H1 (cell line): ENCODE measurements around the gene TRAF5. TPM values are rescaled to one million over a fixed set of nuclear protein-coding genes. Genes with fewer than 3 reads are reported as not detected.

Experiments
- CTCF ChIA-PET: fragments of 300-600 bp; sonication (Branson Sonifier 250); formaldehyde crosslinking; loops from one replicate; lab custom pipeline; 2021; ENCODE audit not compliant: partially characterized antibody; lab: Charles Lee
- POLR2A ChIA-PET: fragments of 300-600 bp; sonication (Branson Sonifier 250); formaldehyde crosslinking; loops from one replicate; lab custom pipeline; 2021; ENCODE audit warnings: inconsistent platforms; ENCODE audit not compliant: partially characterized antibody; lab: Charles Lee
- DNase-seq, 2 experiments: peaks; one replicate each; pipeline versions ENCODE4 v3.0.0 to v3.0.0-alpha.2; 2010 to 2022; ENCODE audit warnings: low spot score in 2 of 2, low read depth in 1 of 2, mixed read lengths in 1 of 2
- FAIRE-seq: peaks from 2 replicates; lab custom pipeline; 2011; peaks lifted over from hg19 to GRCh38; lab: Jason Lieb, UNC
- H2AFZ ChIP-seq: 2 replicates; pipeline ENCODE4 v1.8.1; 2012; ENCODE audit warnings: low read length, inconsistent platforms
- H2AK5ac ChIP-seq: 2 replicates; pipeline ENCODE4 v1.6.1; 2013; ENCODE audit warnings: low read depth, low read length
- H2BK120ac ChIP-seq: replicated peaks from 2 replicates; pipeline ENCODE3; 2013; ENCODE audit warnings: low read depth, low read length, inconsistent platforms
- H2BK12ac ChIP-seq: 2 replicates; pipeline ENCODE4 v1.6.1; 2013; ENCODE audit warnings: low read depth, low read length
- H2BK15ac ChIP-seq: 2 replicates; pipeline ENCODE4 v1.6.1; 2013; ENCODE audit warnings: low read length
- H2BK20ac ChIP-seq: 2 replicates; pipeline ENCODE4 v1.6.1; 2013; ENCODE audit warnings: low read length
- H2BK5ac ChIP-seq: 2 replicates; pipeline ENCODE4 v1.6.1; 2013; ENCODE audit warnings: low read depth, low read length
- H3K14ac ChIP-seq: 2 replicates; pipeline ENCODE4 v1.6.1; 2013; ENCODE audit warnings: inconsistent platforms; ENCODE audit not compliant: insufficient read length
- H3K18ac ChIP-seq: 2 replicates; pipeline ENCODE4 v1.6.1; 2013; ENCODE audit warnings: low read length; ENCODE audit errors: extremely low read depth
- H3K23ac ChIP-seq: 2 replicates; pipeline ENCODE4 v1.6.1; 2013; ENCODE audit warnings: inconsistent platforms; ENCODE audit not compliant: insufficient read length
- H3K23me2 ChIP-seq: 2 replicates; pipeline ENCODE4 v1.6.1; 2013; ENCODE audit warnings: low read depth, low read length
- H3K27ac ChIP-seq: 2 replicates; pipeline ENCODE4 v1.6.1; 2011; ENCODE audit warnings: low read depth, low read length, inconsistent platforms
- H3K27me3 ChIP-seq, 4 experiments: replicated peaks in 1 of 4; 1 replicate in 1 of 4; 2 replicates in 3 of 4; pipeline versions ENCODE4 v1.6.1 to v1.8.1; 2011 to 2013; ENCODE audit warnings: low read length in 3 of 4, mild to moderate bottlenecking in 3 of 4, inconsistent platforms in 2 of 4, mixed read lengths in 2 of 4, moderate library complexity in 1 of 4; ENCODE audit not compliant: control insufficient read depth in 3 of 4, insufficient read depth in 3 of 4; ENCODE audit errors: extremely low read depth in 1 of 4
- H3K36me3 ChIP-seq, 4 experiments: 2 replicates each; pipeline versions ENCODE4 v1.6.1 to v1.8.1; 2011 to 2013; ENCODE audit warnings: mild to moderate bottlenecking in 4 of 4, low read length in 3 of 4, moderate library complexity in 2 of 4, control low read depth in 1 of 4, inconsistent platforms in 1 of 4; ENCODE audit not compliant: insufficient read depth in 4 of 4, control insufficient read depth in 2 of 4
- H3K4ac ChIP-seq: replicated peaks from 2 replicates; pipeline ENCODE3; 2013; ENCODE audit warnings: low read length, low read depth, mixed read lengths, inconsistent platforms; ENCODE audit not compliant: insufficient read length
- H3K4me1 ChIP-seq, 4 experiments: replicated peaks in 1 of 4; 1 replicate in 1 of 4; 2 replicates in 3 of 4; pipeline versions ENCODE4 v1.6.1 to v1.8.1; 2011 to 2013; ENCODE audit warnings: low read length in 3 of 4, inconsistent platforms in 2 of 4, mixed read lengths in 1 of 4; ENCODE audit not compliant: insufficient read depth in 4 of 4, control insufficient read depth in 3 of 4
- H3K4me2 ChIP-seq, 2 experiments: 2 replicates each; pipeline versions ENCODE4 v1.6.1 to v1.8.1; 2011 to 2013; ENCODE audit warnings: low read depth in 2 of 2, low read length in 2 of 2, control low read depth in 1 of 2, inconsistent platforms in 1 of 2, mild to moderate bottlenecking in 1 of 2; ENCODE audit not compliant: insufficient read depth in 1 of 2
- H3K4me3 ChIP-seq, 4 experiments: fragments of 200-600, 300-600 bp in 1 of 4; sonication (generic), shearing (Covaris generic), sonication (Bioruptor Twin) in 1 of 4; 2 replicates each; pipeline versions ENCODE4 v1.5.1 to v1.8.1; 2011 to 2016; ENCODE audit warnings: low read length in 4 of 4, low read depth in 3 of 4, control low read depth in 2 of 4, inconsistent platforms in 2 of 4, mild to moderate bottlenecking in 2 of 4, mixed read lengths in 1 of 4, moderate library complexity in 1 of 4; ENCODE audit not compliant: insufficient read depth in 2 of 4; ENCODE audit errors: extremely low read depth in 1 of 4
- H3K56ac ChIP-seq: replicated peaks from 2 replicates; pipeline ENCODE3; 2013; ENCODE audit warnings: low read depth, mild to moderate bottlenecking, mixed read lengths, low read length, inconsistent platforms; ENCODE audit not compliant: insufficient read length
- H3K79me1 ChIP-seq: 2 replicates; pipeline ENCODE4 v1.6.1; 2013; ENCODE audit warnings: low read depth, low read length, control low read depth
- H3K79me2 ChIP-seq, 2 experiments: 2 replicates each; pipeline versions ENCODE4 v1.6.1 to v1.8.1; 2012 to 2013; ENCODE audit warnings: low read length in 2 of 2, mild to moderate bottlenecking in 2 of 2, inconsistent platforms in 1 of 2; ENCODE audit not compliant: insufficient read depth in 2 of 2, control insufficient read depth in 1 of 2
- H3K9ac ChIP-seq, 4 experiments: replicated peaks in 1 of 4; 1 replicate in 1 of 4; 2 replicates in 3 of 4; pipeline versions ENCODE4 v1.6.1 to v1.8.1; 2011 to 2013; ENCODE audit warnings: low read depth in 3 of 4, low read length in 3 of 4, control low read depth in 2 of 4, mild to moderate bottlenecking in 2 of 4, moderate library complexity in 2 of 4, inconsistent platforms in 1 of 4; ENCODE audit errors: extremely low read depth in 1 of 4
- H3K9me3 ChIP-seq, 2 experiments: 2 replicates each; pipeline versions ENCODE4 v1.6.1 to v1.8.1; 2012 to 2013; ENCODE audit warnings: mild to moderate bottlenecking in 2 of 2, moderate library complexity in 2 of 2, control low read depth in 1 of 2, inconsistent platforms in 1 of 2, low read depth in 1 of 2, low read length in 1 of 2, mixed read lengths in 1 of 2; ENCODE audit not compliant: insufficient read depth in 2 of 2
- H4K20me1 ChIP-seq, 2 experiments: replicated peaks in 1 of 2; 2 replicates each; pipeline versions ENCODE3 to v1.8.1; 2011 to 2013; ENCODE audit warnings: inconsistent platforms in 2 of 2, low read length in 2 of 2, mild to moderate bottlenecking in 1 of 2; ENCODE audit not compliant: insufficient read depth in 2 of 2, control insufficient read depth in 1 of 2
- H4K5ac ChIP-seq: 2 replicates; pipeline ENCODE4 v1.6.1; 2013; ENCODE audit warnings: low read length, low read depth, mixed read lengths, inconsistent platforms; ENCODE audit not compliant: insufficient read length
- H4K8ac ChIP-seq: 2 replicates; pipeline ENCODE4 v1.8.0; 2013; ENCODE audit warnings: mild to moderate bottlenecking, moderate library complexity, low read length, inconsistent platforms; ENCODE audit not compliant: insufficient read depth; ENCODE audit errors: extremely low read depth
- H4K91ac ChIP-seq: replicated peaks from 2 replicates; pipeline ENCODE3; 2013; ENCODE audit warnings: low read length, mixed read lengths, inconsistent platforms; ENCODE audit not compliant: insufficient read length
- ASH2L ChIP-seq: fragments of 200-600, 300-600 bp; sonication (generic); IDR thresholded peaks from one replicate; pipeline ENCODE4 v1.7.1; 2017; ENCODE audit warnings: low read length
- BACH1 ChIP-seq: IDR thresholded peaks from 2 replicates; pipeline ENCODE4 v1.6.1; 2012; ENCODE audit warnings: low read length, improper control_type of control experiment
- CREB1 ChIP-seq: IDR thresholded peaks from 2 replicates; pipeline ENCODE4 v1.6.1; 2012; ENCODE audit warnings: inconsistent platforms
- EZH2 ChIP-seq: fragments of 200-600 bp; sonication (generic); IDR thresholded peaks from 2 replicates; pipeline ENCODE4 v1.7.1; 2012; ENCODE audit warnings: low read depth, mild to moderate bottlenecking, moderate library complexity, low read length, inconsistent platforms; ENCODE audit not compliant: severe bottlenecking
- GABPA ChIP-seq: IDR thresholded peaks from 2 replicates; pipeline ENCODE4 v1.6.1; 2011; ENCODE audit warnings: mild to moderate bottlenecking, low read length, moderate library complexity, borderline replicate concordance; ENCODE audit not compliant: insufficient read depth
- JUN ChIP-seq: IDR thresholded peaks from 2 replicates; pipeline ENCODE4 v1.6.1; 2011; ENCODE audit warnings: low read depth, mild to moderate bottlenecking, improper control_type of control experiment, low read length
- KDM5A ChIP-seq: fragments of 200-600 bp; IDR thresholded peaks from 2 replicates; pipeline ENCODE4 v1.7.1; 2012; ENCODE audit warnings: mild to moderate bottlenecking, low read length, inconsistent platforms, mixed read lengths
- NRF1 ChIP-seq: IDR thresholded peaks from 2 replicates; pipeline ENCODE4 v1.6.1; 2011; ENCODE audit warnings: mild to moderate bottlenecking, low read depth, low read length, improper control_type of control experiment
- SIN3A ChIP-seq, 2 experiments: IDR thresholded peaks in 1 of 2; conservative IDR thresholded peaks in 1 of 2; 2 replicates each; pipeline ENCODE4 v1.6.1; 2011 to 2012; ENCODE audit warnings: low read length in 2 of 2, improper control_type of control experiment in 1 of 2, low read depth in 1 of 2, mild to moderate bottlenecking in 1 of 2
- SP2 ChIP-seq: IDR thresholded peaks from 2 replicates; pipeline ENCODE4 v1.6.1; 2012; ENCODE audit warnings: mild to moderate bottlenecking, low read length, inconsistent platforms
- SUZ12 ChIP-seq: fragments of 200-600 bp; sonication (generic); IDR thresholded peaks from 2 replicates; pipeline ENCODE4 v1.6.1; 2012; ENCODE audit warnings: mild to moderate bottlenecking, inconsistent platforms, low read length, moderate library complexity, mixed read lengths
- TAF1 ChIP-seq: IDR thresholded peaks from 2 replicates; pipeline ENCODE4 v1.6.1; 2011; ENCODE audit warnings: mild to moderate bottlenecking, low read depth, low read length
- TCF12 ChIP-seq: IDR thresholded peaks from 2 replicates; pipeline ENCODE4 v1.6.1; 2011; ENCODE audit warnings: low read depth, mild to moderate bottlenecking, low read length
- WGBS, 2 experiments: shearing (Covaris generic) in 1 of 2; methylation state at CpG; one replicate each; pipeline versions ENCODE4 v1.1.6 to v1.1.7; 2013 to 2015; ENCODE audit warnings: low lambda C conversion rate in 2 of 2, mixed read lengths in 2 of 2, inconsistent platforms in 1 of 2, low coverage in 1 of 2, missing lambda C conversion rate in 1 of 2; ENCODE audit not compliant: insufficient replicate concordance in 2 of 2, insufficient coverage in 1 of 2, insufficient read length in 1 of 2; ENCODE audit errors: extremely low coverage in 1 of 2, missing lambda C conversion rate in 1 of 2; 5-methylcytosine and 5-hydroxymethylcytosine counted together
- polyA plus RNA-seq, 7 experiments: library from polyadenylated mRNA; depleted of rRNA in 3 of 7; stranded (reverse) in 5 of 7; unstranded in 2 of 7; fragments of >200 nt in 5 of 7; fragments of 200-250 nt in 2 of 7; gene quantifications; 1 replicate in 5 of 7; 2 replicates in 1 of 7; 4 replicates in 1 of 7; pipeline versions ENCODE4 v1.2.1 to v1.2.3, GENCODE V29; 2011 to 2013; ENCODE audit warnings: missing spikeins in 2 of 7, mixed read lengths in 2 of 7
- total RNA-seq: library from RNA; stranded (reverse); fragmentation: NEBNext Ultra II Directional; extraction: Animal tissue kit (Norgen Biotek cat#: 25700); gene quantifications from 2 replicates; pipeline ENCODE4 v1.2.1, GENCODE V29; 2021
- TF ChIP-seq, protein P1 (sequence below): IDR thresholded peaks from 2 replicates; pipeline ENCODE4 v1.6.1; 2011; ENCODE audit warnings: low read depth, mild to moderate bottlenecking, low read length; ENCODE audit not compliant: insufficient read depth

The TRAF5 gene
- total and polyA plus RNA-seq, 2 of the 8 experiments (the other 6 are each of a cell fraction or from before 2014, with no cell fraction given) = 13.0 to 17.1 TPM

DNA sequence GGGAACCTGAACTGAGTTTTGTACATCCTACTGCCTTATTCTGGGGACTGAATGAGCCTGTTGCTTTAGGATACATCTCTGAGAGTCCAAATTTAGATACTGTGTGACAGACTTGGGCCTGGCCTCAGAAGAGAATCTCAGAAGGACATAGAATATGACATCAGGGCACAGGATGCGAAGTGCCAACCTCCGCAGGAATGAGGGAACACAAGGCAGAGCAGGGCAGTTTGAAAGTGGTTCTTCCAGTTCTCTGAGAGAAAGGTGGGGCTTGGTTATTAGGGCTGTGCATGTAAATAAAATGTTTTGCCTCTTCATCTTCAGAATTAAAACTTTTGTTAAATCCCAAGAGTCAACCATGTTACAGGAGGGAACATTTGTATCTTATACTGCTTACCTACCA is 23.1 kb downstream of the TRAF5 start:
- no peak for DNase-seq
- Histone ChIP-seq H4K8ac (no peak overlapping the region), H2AK5ac (no peak overlapping the region), H3K36me3 (no peaks in the 10 kb centered on the region; a peak in 3 of 8 replicates), H3K27me3 (no peaks in the 10 kb centered on the region), H3K79me2 (peaks cover 0 to 17% of the 10 kb centered on the region in 2 experiments; a peak in 2 of 4 replicates), H3K18ac (no peak overlapping the region), H3K4me3 (no peak overlapping the region), H2BK20ac (no peak overlapping the region), H3K4me1 (peaks cover 4 to 6% (median 5%) of the 10 kb centered on the region in 4 experiments; a peak in 6 of 7 replicates), H3K23me2 (no peaks in the 10 kb centered on the region), H3K4me2 (no peak overlapping the region), H2BK5ac (no peak overlapping the region), H3K9ac (no peak overlapping the region), H2BK12ac (no peak overlapping the region), H3K27ac (no peak overlapping the region), H3K79me1 (peaks cover 4% of the 10 kb centered on the region), H4K20me1 (no peaks in the 10 kb centered on the region), H2BK15ac (no peak overlapping the region), H3K4ac (no peak overlapping the region), H2BK120ac (no peak overlapping the region), H2AFZ (no peak overlapping the region), H4K5ac (no peak overlapping the region), H3K14ac (no peak overlapping the region), H3K56ac (no peak overlapping the region), H4K91ac (no peak overlapping the region), H3K9me3 (no peaks in the 10 kb centered on the region), H3K23ac (no peak overlapping the region)
- POLR2A ChIA-PET = no interaction called here
- FAIRE-seq = no peak
- CTCF ChIA-PET = interaction anchor here (0.6 to 1.0 kb wide), 4 partner anchors 12 to 164 kb away, joined by 3 to 4 read pairs (median 3); no protein-coding TSS in a partner anchor
- 80% methylated on average over 2 of the region's 2 CpGs; no CpG with 5 or more reads in 1 of the 2 experiments for WGBS, 2 experiments
- TF ChIP-seq SP2 (no peak), SUZ12 (no peak), TCF12 (no peak), GABPA (no peak), BACH1 (no peak), JUN (no peak), SIN3A (conservative IDR thresholded peaks at IDR 0.05 in 1 of 2, IDR thresholded peaks at IDR 0.05 in 1 of 2; ENCODE audit: low read depth in 1 of 2, low read length in 2 of 2) (no peak), EZH2 (no peak), CREB1 (no peak), TAF1 (no peak), KDM5A (no peak), NRF1 (no peak), ASH2L (no peak)
- TF ChIP-seq, protein P1, sequence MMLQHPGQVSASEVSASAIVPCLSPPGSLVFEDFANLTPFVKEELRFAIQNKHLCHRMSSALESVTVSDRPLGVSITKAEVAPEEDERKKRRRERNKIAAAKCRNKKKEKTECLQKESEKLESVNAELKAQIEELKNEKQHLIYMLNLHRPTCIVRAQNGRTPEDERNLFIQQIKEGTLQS = no peak
